ENCODE measurements around the gene CARS2. TPM values are rescaled to one million over a fixed set of nuclear protein-coding genes. Genes with fewer than 3 reads are reported as not detected.
"Not testable (repeated sequence)": the region's sequence is repeated elsewhere in the genome, so short reads cannot be mapped to it uniquely, and the experiment has no call there.

Gene CARS2
- polyA plus RNA-seq, 10 donors: 35.8 to 61.4 (median 47.4) TPM

- DNase-seq: peak; percentile 99 to 100 (median 100)
Observed at GRCh38 chr13:110712849-110713641, 7.1 kb upstream of the CARS2 start.

- peak; percentile 92 to 98 (median 95) for DNase-seq
Observed at GRCh38 chr13:110712081-110712848, 6.3 kb upstream of the CARS2 start.

GRCh38 chr13:110706570-110707372, 855 bp upstream of the CARS2 start:
- DNase-seq: no peak

- DNase-seq: no peak
Observed at GRCh38 chr13:110705356-110705825, 525 bp downstream of the CARS2 start.

GRCh38 chr13:110702591-110703526, 3.1 kb downstream of the CARS2 start:
- no peak for DNase-seq

- DNase-seq: no peak
Observed at GRCh38 chr13:110702089-110702488, 3.8 kb downstream of the CARS2 start.

- DNase-seq: not testable (repeated sequence)
Observed at GRCh38 chr13:110701061-110701460, 4.9 kb downstream of the CARS2 start.

- DNase-seq: no peak
Observed at GRCh38 chr13:110700641-110701040, 5.3 kb downstream of the CARS2 start.

GRCh38 chr13:110700186-110700585, 5.7 kb downstream of the CARS2 start:
- DNase-seq: no peak

GRCh38 chr13:110699148-110700145, 6.5 kb downstream of the CARS2 start:
- no peak for DNase-seq

- no peak for DNase-seq
Observed at GRCh38 chr13:110698689-110699088, 7.2 kb downstream of the CARS2 start.

- no peak for DNase-seq
Observed at GRCh38 chr13:110697842-110698241, 8.1 kb downstream of the CARS2 start.

- DNase-seq: no peak
Observed at GRCh38 chr13:110696776-110697175, 9.1 kb downstream of the CARS2 start.

GRCh38 chr13:110695774-110696173, 10.1 kb downstream of the CARS2 start:
- not testable (repeated sequence) for DNase-seq

- no peak for DNase-seq
Observed at GRCh38 chr13:110690516-110690915, 15.4 kb downstream of the CARS2 start.

- DNase-seq: no peak
Observed at GRCh38 chr13:110689711-110690110, 16.2 kb downstream of the CARS2 start.

- no peak for DNase-seq
Observed at GRCh38 chr13:110689041-110689440, 16.9 kb downstream of the CARS2 start.

- DNase-seq: no peak
Observed at GRCh38 chr13:110687736-110688135, 18.2 kb downstream of the CARS2 start.

- no peak for DNase-seq
Observed at GRCh38 chr13:110685305-110686020, 20.5 kb downstream of the CARS2 start.
